Superior temporal gyrus (tissue), 1 donor: ENCODE data around the gene CPNE5.

Experiments
- DNase-seq: peaks from one replicate; pipeline ENCODE4 v3.0.0-alpha.2; 2016; ENCODE audit errors: extremely low spot score

CPNE5 gene

DNA sequence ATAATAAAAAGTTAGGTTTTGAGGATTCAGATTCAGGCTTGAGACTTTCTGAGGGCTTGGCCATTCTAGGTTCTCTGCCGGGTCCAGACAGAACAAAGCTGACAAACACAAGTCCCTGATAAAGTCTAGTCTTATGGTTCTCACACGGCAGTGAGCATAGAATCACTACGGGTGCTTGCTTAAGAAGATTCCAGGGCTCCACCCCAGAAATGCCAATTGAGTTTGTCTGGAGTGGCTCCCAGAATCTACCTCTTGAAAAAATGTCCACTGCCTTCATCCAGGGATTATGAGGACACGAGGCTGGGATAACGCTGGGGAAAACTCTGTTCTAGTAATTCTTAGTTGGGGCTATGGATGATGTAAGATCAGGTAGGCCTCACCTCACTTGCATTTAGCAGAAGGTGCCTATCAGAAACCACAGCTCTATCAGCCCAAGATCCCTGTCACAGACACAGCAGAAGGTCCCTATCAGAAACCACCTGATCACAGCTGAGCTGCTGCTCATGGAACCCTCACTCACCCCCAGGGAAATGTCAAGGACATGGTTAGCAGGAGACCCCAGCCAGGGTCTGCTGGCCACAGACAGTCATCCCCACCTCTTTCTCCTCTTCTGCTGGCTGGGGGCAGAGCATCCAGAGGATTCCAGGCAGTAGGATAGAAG is 89.3 kb downstream of the CPNE5 start:
- DNase-seq: no peak

GRCh38 chr6:36746251-36746650 is 93.0 kb downstream of the CPNE5 start:
- no peak for DNase-seq

- DNase-seq: no peak
These were observed 93.4 kb downstream of the CPNE5 start for GRCh38 chr6:36745836-36746235.

- DNase-seq: no peak
These were observed 94.0 kb downstream of the CPNE5 start for GRCh38 chr6:36745283-36745682.

DNA sequence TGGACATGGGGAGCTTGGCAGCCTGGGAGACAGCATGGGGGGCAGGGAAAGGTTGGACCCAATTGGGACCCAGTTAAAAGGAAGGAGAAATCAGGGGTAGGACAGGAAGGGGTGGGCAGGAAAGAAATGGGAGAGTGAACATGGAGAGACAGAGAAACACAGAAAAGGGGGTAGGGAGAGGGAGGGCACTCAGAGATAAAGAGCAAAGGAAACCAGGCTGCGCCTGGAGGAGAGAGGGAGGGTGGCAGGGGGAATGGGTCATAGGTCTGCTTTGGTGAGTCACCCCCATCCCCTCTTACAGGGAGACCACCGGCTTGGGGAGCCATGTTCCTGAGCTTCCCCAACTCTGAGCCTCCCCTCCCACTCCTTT is 95.0 kb downstream of the CPNE5 start:
- DNase-seq: no peak

DNA sequence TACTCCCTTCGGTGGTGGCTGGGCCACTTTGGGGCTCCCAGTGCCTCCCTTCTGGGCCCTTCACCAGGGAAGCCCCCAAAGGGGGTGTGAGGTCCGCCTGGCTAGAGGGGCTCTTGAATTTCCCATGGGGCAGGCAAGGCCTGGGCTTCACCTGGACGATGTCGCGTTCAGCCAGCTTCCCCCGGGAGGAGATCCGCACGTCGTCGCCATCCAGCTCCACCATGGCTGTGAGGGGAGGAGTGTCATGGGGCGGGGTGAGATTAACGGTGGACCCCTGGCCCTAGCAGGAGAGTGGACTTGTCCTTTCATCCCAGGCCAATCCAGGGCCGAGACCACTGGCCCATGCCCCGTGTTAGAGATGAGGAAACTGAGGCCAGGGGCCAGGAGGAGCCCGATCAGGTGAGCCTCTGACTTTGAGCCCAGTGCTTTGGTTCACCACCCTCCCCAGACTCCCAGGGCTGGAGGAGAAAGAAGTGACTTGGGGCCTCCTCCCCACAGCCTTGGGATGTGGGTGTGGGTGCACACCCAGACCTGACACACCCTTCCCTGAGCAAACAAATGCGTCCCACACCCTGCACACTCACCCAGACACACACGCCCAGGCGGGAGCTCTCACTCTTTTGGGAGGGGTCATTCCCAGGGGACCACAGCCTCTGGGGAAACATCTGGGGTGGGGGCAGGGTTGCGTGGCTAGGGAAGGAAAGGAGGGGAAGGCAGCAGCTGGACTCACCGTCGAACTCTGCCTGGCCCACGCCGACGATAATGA is 95.5 kb downstream of the CPNE5 start:
- DNase-seq: no peak

GRCh38 chr6:36743032-36743431 is 96.2 kb downstream of the CPNE5 start:
- no peak for DNase-seq

- no peak for DNase-seq
These were observed 97.1 kb downstream of the CPNE5 start for GRCh38 chr6:36742146-36742545.

- DNase-seq: no peak
These were observed 98.4 kb downstream of the CPNE5 start for GRCh38 chr6:36740818-36741179.

DNA sequence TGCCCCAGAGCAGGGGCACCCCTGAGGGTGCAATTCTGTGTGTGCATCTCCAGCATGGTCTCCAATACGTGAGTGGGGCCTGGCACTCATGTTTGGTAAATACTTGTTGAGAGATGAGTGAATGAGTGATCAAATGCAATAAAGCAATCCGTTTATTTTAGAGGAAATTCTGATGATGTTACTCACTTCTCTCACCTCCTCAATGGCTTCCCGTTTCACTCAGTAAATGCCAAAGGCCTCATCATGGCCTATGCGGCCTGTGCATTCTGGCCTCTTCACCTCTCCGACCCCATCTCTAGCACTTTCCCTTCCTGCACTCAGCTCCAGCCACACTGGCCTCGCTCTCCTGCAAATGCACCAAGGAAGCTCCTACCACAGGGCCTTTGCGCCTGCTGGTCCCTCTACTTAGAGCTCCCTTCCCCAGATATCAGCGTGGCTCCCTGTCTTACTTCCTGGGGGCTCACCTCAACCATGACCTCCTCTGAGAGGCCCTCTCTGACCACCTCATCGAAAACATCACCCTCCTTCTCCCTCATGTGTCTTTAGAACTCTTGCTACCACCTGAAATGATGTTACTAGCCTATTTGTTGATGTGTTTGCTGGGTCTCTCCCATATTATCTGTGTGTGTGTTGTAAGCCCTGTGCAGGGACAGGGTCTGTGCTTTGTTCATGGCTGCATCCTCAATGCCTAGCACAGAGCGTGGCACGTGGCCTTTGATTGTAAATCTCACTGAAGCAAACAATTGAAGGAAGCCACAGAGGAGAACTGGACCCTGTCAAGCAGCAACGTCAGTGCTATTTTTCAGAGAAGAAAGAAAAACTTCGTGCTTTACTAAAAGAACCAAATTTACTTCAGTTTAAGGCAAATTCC is 99.1 kb downstream of the CPNE5 start:
- DNase-seq: no peak

DNA sequence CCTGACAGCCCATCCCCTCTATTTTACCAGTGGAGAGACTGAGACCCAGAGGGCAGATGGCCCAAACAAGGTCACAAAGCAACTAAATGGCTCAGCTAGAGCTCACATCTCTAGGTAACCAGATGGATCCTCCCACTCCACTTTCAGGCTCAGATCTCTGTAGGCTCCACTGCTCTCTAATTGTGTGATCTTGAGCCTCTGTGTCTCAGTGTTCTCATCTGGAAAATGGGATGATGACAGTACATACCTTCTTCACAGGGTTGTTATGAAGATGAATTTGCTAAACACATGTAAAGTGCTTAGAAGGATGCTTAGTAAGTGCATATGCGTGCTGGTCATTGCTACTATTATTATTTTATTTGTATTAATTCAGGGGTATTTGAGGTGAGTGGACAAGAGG is 101.1 kb downstream of the CPNE5 start:
- no peak for DNase-seq

GRCh38 chr6:36737043-36737785 is 102.0 kb downstream of the CPNE5 start:
- no peak for DNase-seq

- no peak for DNase-seq
These were observed 103.9 kb downstream of the CPNE5 start for GRCh38 chr6:36735110-36736071.

GRCh38 chr6:36734486-36735060 is 104.7 kb downstream of the CPNE5 start:
- no peak for DNase-seq

DNA sequence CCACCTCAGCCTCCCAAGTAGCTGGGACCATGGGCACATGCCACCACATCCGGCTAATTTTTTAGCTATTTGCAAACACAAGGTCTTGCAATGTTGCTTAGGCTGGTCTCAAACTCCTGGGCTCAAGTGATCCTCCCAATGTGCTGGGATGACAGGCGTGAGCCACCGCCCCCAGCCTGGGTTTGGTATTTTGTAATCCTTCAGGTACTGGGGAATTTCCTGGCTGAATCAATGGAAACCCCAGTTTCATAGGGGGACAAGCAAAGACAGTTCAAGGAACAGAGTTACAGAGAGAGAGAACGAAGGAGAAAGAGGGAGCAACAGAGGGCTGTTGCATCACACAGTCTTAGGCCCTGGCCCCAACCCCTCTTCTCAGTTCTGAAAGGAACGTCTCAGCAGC is 105.9 kb downstream of the CPNE5 start:
- DNase-seq: no peak

DNA sequence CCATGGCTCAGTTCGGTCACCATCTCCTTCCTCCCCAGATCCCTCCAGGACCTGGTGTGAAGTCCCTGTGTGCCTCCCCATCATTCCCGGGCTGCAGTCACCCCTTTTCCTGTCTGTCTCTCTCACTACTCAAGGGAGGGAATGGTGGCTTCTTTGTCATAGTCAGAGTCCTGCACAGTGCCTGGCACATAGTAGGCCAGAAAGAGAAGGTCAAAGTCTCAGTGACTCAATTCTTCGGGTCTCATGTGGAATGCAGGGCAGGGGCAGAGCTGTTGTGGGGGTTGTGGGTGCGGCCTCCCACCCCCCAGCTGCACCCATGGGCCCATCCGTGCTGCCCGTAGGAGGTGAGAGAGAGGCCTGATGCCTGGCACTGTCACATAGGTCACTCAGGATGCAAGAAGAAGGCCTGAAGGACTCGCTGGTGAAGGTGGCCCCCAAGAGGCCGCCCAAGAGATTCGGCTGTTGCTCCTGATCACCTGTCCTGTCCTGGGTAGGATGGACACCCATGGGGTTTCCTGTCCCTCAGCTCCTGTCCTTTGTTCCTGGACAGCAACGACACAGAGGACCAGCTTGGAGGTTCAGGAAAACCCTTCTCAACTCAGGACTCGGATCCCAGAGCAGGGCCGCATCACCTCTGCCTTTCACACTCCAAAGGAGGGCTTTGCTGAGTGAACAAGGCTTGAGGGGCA is 107.5 kb downstream of the CPNE5 start:
- no peak for DNase-seq

GRCh38 chr6:36730424-36731380 is 108.5 kb downstream of the CPNE5 start:
- no peak for DNase-seq

DNA sequence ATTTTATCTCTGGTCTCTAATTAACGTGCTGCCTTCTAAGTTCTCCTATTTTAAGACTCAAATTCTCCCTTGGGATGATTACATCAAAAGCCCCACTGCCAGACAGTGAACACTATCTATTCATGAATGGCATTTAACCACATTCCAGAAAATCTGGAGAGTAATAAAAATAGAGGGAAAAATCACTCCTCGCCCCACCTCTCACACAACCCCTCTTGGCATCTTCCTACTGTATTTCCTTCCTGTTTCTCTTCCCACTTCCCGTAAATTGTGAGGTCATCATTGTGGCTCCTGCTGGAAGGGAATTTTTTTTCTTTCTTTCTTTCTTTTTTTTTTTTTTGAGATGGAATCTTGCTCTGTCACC is 110.1 kb downstream of the CPNE5 start:
- DNase-seq: no peak
